Measurements from ENCODE around the gene B4GAT1. TPM values are rescaled to one million over a fixed set of nuclear protein-coding genes. Genes with fewer than 3 reads are reported as not detected.
A peak's percentile ranks its signal among the peaks of the same experiment; 100 is the strongest.

The B4GAT1 gene
- total RNA-seq, 1 experiment from 2014 or later = 6.7 TPM

- peak overlapping the region; percentile 11; the same call in 1 of the 2 replicates for H3K9ac ChIP-seq (ENCODE audit: low read length)
- TF ChIP-seq EZH2phosphoT487 (IDR thresholded peaks at IDR 0.05; ENCODE audit: borderline replicate concordance) (no peak), RAD21 (IDR thresholded peaks at IDR 0.05; ENCODE audit: low read depth) (no peak), SIN3A (IDR thresholded peaks at IDR 0.05; ENCODE audit: low read depth) (no peak), TCF7L2 (IDR thresholded peaks at IDR 0.05; ENCODE audit: borderline replicate concordance, extremely low read depth, insufficient read depth, insufficient read length) (no peak), SP1 (IDR thresholded peaks at IDR 0.05; ENCODE audit: low read depth) (no peak), ZNF274 (IDR thresholded peaks at IDR 0.05; ENCODE audit: low read depth, low read length) (no peak), EZH2 (IDR thresholded peaks at IDR 0.05) (no peak), YY1 (IDR thresholded peaks at IDR 0.05; ENCODE audit: extremely low read depth, insufficient replicate concordance, low read depth, low read length) (no peak), CEBPB (IDR thresholded peaks at IDR 0.05; ENCODE audit: low read depth) (no peak), JUND (IDR thresholded peaks at IDR 0.05) (no peak), CTCF (IDR thresholded peaks at IDR 0.05 in 2 of 3, conservative IDR thresholded peaks at IDR 0.05 in 1 of 3; ENCODE audit: borderline replicate concordance in 1 of 3, insufficient read depth in 1 of 3, low read depth in 2 of 3, low read length in 2 of 3) (no peak)
- H3K4me2 ChIP-seq (ENCODE audit: low read length) = peak overlapping the region; percentile 46
- no peaks in the 10 kb centered on the region for H3K27me3 ChIP-seq (ENCODE audit: insufficient read depth, low read length)
- no peak overlapping the region for H2AFZ ChIP-seq (ENCODE audit: low read depth, low read length, poor library complexity, severe bottlenecking)
- no peak for ATAC-seq
- no peak for DNase-seq (ENCODE audit: low read depth, low spot score)
- H3K79me2 ChIP-seq (ENCODE audit: insufficient read depth, low read length) = no peaks in the 10 kb centered on the region
- intact Hi-C loops (cut with micrococcal nuclease) = no loop called here
- BruUV-seq (replicated peaks) = no TSS peak
- H3K27ac ChIP-seq (ENCODE audit: low read depth, low read length) = no peak overlapping the region
- ChIA-PET POLR2A (no interaction called here), CTCF (interaction anchor here (2.1 kb wide), 1 partner anchor 13 kb away, joined by 9 read pairs; no protein-coding TSS in a partner anchor), RAD21 (ENCODE audit: low non-redundant PET in 1 of 2, low total read pairs in 2 of 2, uncharacterized antibody in 2 of 2, unreplicated experiment in 2 of 2) (no interaction called here)
- no peaks in the 10 kb centered on the region for H4K20me1 ChIP-seq (ENCODE audit: insufficient read depth)
- no peaks in the 10 kb centered on the region for H3K36me3 ChIP-seq (ENCODE audit: control insufficient read depth in 1 of 2, insufficient read depth in 2 of 2, low read length in 2 of 2)
- no peaks in the 10 kb centered on the region for H3K9me2 ChIP-seq (ENCODE audit: insufficient read depth)
- H3K4me1 ChIP-seq (ENCODE audit: control insufficient read depth in 1 of 2, insufficient read depth in 2 of 2, low read length in 2 of 2) = peaks cover 17 to 51% of the 10 kb centered on the region in 2 experiments
- no peak overlapping the region for H3K4me3 ChIP-seq (replicated peaks in 1 of 2; ENCODE audit: low read depth in 1 of 2, low read length in 2 of 2)
- no peaks in the 10 kb centered on the region for H3K9me3 ChIP-seq (ENCODE audit: control insufficient read depth in 1 of 2, insufficient read depth in 1 of 2, low read depth in 1 of 2, low read length in 2 of 2)
These were observed 22.8 kb downstream of the B4GAT1 start for GRCh38 chr11:66324664-66325063.
